HCT116 (cell line): ENCODE results near the gene PLA1A. TPM values are rescaled to one million over a fixed set of nuclear protein-coding genes. Genes with fewer than 3 reads are reported as not detected.

Source experiments
- ATAC-seq: fragments of 200-7000 bp; cut with Tn5 transposase; 2 replicates; pipeline ENCODE4 v1.9.1; 2020; ENCODE audit warnings: mild to moderate bottlenecking, moderate library complexity
- BruUV-seq: library from RNA; stranded (reverse); fragments of 400-500 nt; replicated peaks from 2 replicates; lab custom pipeline; 2021; lab: Mats Ljungman, UMichigan
- CTCF ChIA-PET: fragments of 300-600 bp; sonication (Branson Sonifier 250); formaldehyde crosslinking; loops from one replicate; lab custom pipeline; 2021; ENCODE audit warnings: antibody characterized with exemption; lab: Charles Lee
- POLR2A ChIA-PET: fragments of 300-600, 350-600 bp; sonication (Branson Sonifier 250); formaldehyde crosslinking; loops from one replicate; lab custom pipeline; 2021; ENCODE audit warnings: antibody characterized with exemption; lab: Charles Lee
- RAD21 ChIA-PET, 2 experiments: fragments of 300-600 bp; sonication (Branson Sonifier 250); formaldehyde crosslinking; loops; one replicate each; lab custom pipeline; 2023; ENCODE audit warnings: low total read pairs in 2 of 2; ENCODE audit not compliant: uncharacterized antibody in 2 of 2, unreplicated experiment in 2 of 2, low non-redundant PET in 1 of 2; lab: Charles Lee
- DNase-seq: peaks from one replicate; pipeline ENCODE4 v3.0.0-alpha.2; 2010; ENCODE audit warnings: low read depth, low spot score
- H2AFZ ChIP-seq: fragments of 200-600 bp; shearing (Covaris generic), sonication (generic); 2 replicates; pipeline ENCODE4 v1.6.1; 2017; ENCODE audit warnings: low read depth, mixed run types, mixed read lengths, antibody characterized with exemption, low read length; ENCODE audit not compliant: poor library complexity, severe bottlenecking
- H3K27ac ChIP-seq: 2 replicates; pipeline ENCODE4 v1.5.1; 2012; ENCODE audit warnings: low read depth, low read length
- H3K27me3 ChIP-seq: fragments of 200-600 bp; sonication (generic); 2 replicates; pipeline ENCODE4 v1.6.1; 2016; ENCODE audit warnings: mixed run types, low read length, mixed read lengths; ENCODE audit not compliant: insufficient read depth
- H3K36me3 ChIP-seq, 2 experiments: fragments of 200-500 bp in 1 of 2; fragments of 200-600 bp in 1 of 2; sonication (Bioruptor generic) in 1 of 2; sonication (generic) in 1 of 2; 2 replicates each; pipeline versions ENCODE4 v1.5.1 to v1.6.1; 2014 to 2016; ENCODE audit warnings: low read length in 2 of 2, inconsistent platforms in 1 of 2, mixed read lengths in 1 of 2, mixed run types in 1 of 2; ENCODE audit not compliant: insufficient read depth in 2 of 2, control insufficient read depth in 1 of 2
- H3K4me1 ChIP-seq, 2 experiments: fragments of 200-600 bp in 1 of 2; sonication (generic) in 1 of 2; 2 replicates each; pipeline versions ENCODE4 v1.5.1 to v1.6.1; 2012 to 2017; ENCODE audit warnings: low read length in 2 of 2, inconsistent platforms in 1 of 2, mild to moderate bottlenecking in 1 of 2, mixed read lengths in 1 of 2, mixed run types in 1 of 2, moderate library complexity in 1 of 2; ENCODE audit not compliant: insufficient read depth in 2 of 2, control insufficient read depth in 1 of 2
- H3K4me2 ChIP-seq: fragments of 200-600 bp; sonication (generic); 2 replicates; pipeline ENCODE4 v1.6.1; 2017; ENCODE audit warnings: mixed run types, low read length, mixed read lengths
- H3K4me3 ChIP-seq, 2 experiments: fragments of 200-600 bp in 1 of 2; sonication (generic) in 1 of 2; replicated peaks in 1 of 2; 2 replicates each; pipeline ENCODE4 v1.5.1; 2011 to 2016; ENCODE audit warnings: low read length in 2 of 2, control low read depth in 1 of 2, low read depth in 1 of 2, mild to moderate bottlenecking in 1 of 2, mixed read lengths in 1 of 2, mixed run types in 1 of 2
- H3K79me2 ChIP-seq: fragments of 200-600 bp; sonication (generic); 2 replicates; pipeline ENCODE4 v1.6.1; 2017; ENCODE audit warnings: mild to moderate bottlenecking, mixed run types, low read length, moderate library complexity, mixed read lengths; ENCODE audit not compliant: insufficient read depth
- H3K9ac ChIP-seq: fragments of 200-600 bp; sonication (generic); 2 replicates; pipeline ENCODE4 v1.6.1; 2016; ENCODE audit warnings: low read length, mixed read lengths
- H3K9me2 ChIP-seq: fragments of 200-600 bp; sonication (generic), shearing (Covaris generic); 2 replicates; pipeline ENCODE4 v1.6.1; 2017; ENCODE audit warnings: mixed run types, mild to moderate bottlenecking, moderate library complexity; ENCODE audit not compliant: insufficient read depth
- H3K9me3 ChIP-seq, 2 experiments: fragments of 200-500 bp in 1 of 2; fragments of 200-600 bp in 1 of 2; sonication (Bioruptor generic) in 1 of 2; sonication (generic) in 1 of 2; 2 replicates each; pipeline ENCODE4 v1.6.1; 2014 to 2017; ENCODE audit warnings: low read length in 2 of 2, mixed read lengths in 2 of 2, inconsistent platforms in 1 of 2, low read depth in 1 of 2, mild to moderate bottlenecking in 1 of 2, mixed run types in 1 of 2, moderate library complexity in 1 of 2; ENCODE audit not compliant: control insufficient read depth in 1 of 2, insufficient read depth in 1 of 2
- H4K20me1 ChIP-seq: fragments of 200-600 bp; sonication (generic), shearing (Covaris generic); 2 replicates; pipeline ENCODE4 v1.6.1; 2017; ENCODE audit warnings: mixed run types, mild to moderate bottlenecking, moderate library complexity; ENCODE audit not compliant: insufficient read depth
- CTCF ChIP-seq, 3 experiments: fragments of 200-600 bp in 1 of 3; sonication (generic) in 1 of 3; IDR thresholded peaks in 2 of 3; conservative IDR thresholded peaks in 1 of 3; 2 replicates each; pipeline ENCODE4 v1.5.1; 2012 to 2017; ENCODE audit warnings: low read depth in 2 of 3, low read length in 2 of 3, antibody characterized with exemption in 1 of 3, borderline replicate concordance in 1 of 3, control low read depth in 1 of 3, mild to moderate bottlenecking in 1 of 3, mixed read lengths in 1 of 3, mixed run types in 1 of 3, moderate library complexity in 1 of 3; ENCODE audit not compliant: insufficient read depth in 1 of 3
- EGR1 ChIP-seq: IDR thresholded peaks from 2 replicates; pipeline ENCODE4 v1.6.1; 2012; ENCODE audit warnings: low read depth
- EZH2 ChIP-seq: fragments of 200-600 bp; sonication (generic); IDR thresholded peaks from 2 replicates; pipeline ENCODE4 v1.6.1; 2017; ENCODE audit warnings: antibody characterized with exemption, mixed run types
- FOSL1 ChIP-seq: IDR thresholded peaks from 2 replicates; pipeline ENCODE4 v1.6.1; 2012; ENCODE audit warnings: low read depth
- JUND ChIP-seq: IDR thresholded peaks from 2 replicates; pipeline ENCODE4 v1.6.1; 2012
- RAD21 ChIP-seq: IDR thresholded peaks from 2 replicates; pipeline ENCODE4 v1.6.1; 2012; ENCODE audit warnings: low read depth, mild to moderate bottlenecking
- SRF ChIP-seq: IDR thresholded peaks from 2 replicates; pipeline ENCODE4 v1.6.1; 2012; ENCODE audit warnings: low read depth
- ZFX ChIP-seq: fragments of 450-650 bp; IDR thresholded peaks from 2 replicates; pipeline ENCODE4 v1.6.1; 2017
- ZNF274 ChIP-seq: fragments of 200-500 bp; sonication (Bioruptor generic); IDR thresholded peaks from 2 replicates; pipeline ENCODE4 v1.6.1; 2014; ENCODE audit warnings: mild to moderate bottlenecking, low read depth, low read length, inconsistent platforms
- intact Hi-C: fragments of 100-400 bp; cut with micrococcal nuclease; formaldehyde crosslinking; loops from 2 replicates; pipeline ENCODE4 v1.10.0; 2022
- total RNA-seq: library from RNA; stranded (reverse); gene quantifications from one replicate; pipeline ENCODE4 v1.2.1, GENCODE V29; 2021; ENCODE audit not compliant: unreplicated experiment
- TF ChIP-seq, protein P1 (sequence below): IDR thresholded peaks from 2 replicates; pipeline ENCODE4 v1.6.1; 2012; ENCODE audit warnings: low read depth

The PLA1A gene
- total RNA-seq, 1 experiment from 2014 or later = not detected

- H3K36me3 ChIP-seq = no peaks in the 10 kb centered on the region
- H3K4me3 ChIP-seq = no peak overlapping the region
- peaks cover 6% of the 10 kb centered on the region; the same call in 1 of the 2 replicates for H3K27me3 ChIP-seq
- H3K9me3 ChIP-seq = no peaks in the 10 kb centered on the region
- no peak overlapping the region for H2AFZ ChIP-seq
- no peaks in the 10 kb centered on the region for H4K20me1 ChIP-seq
- BruUV-seq = no TSS peak
- intact Hi-C loops = no loop called here
- CTCF ChIA-PET = no interaction called here
- ATAC-seq (no peak), DNase-seq (no peak)
- TF ChIP-seq RAD21 (no peak), SRF (no peak), ZFX (no peak), ZNF274 (no peak), JUND (no peak), EGR1 (no peak), FOSL1 (no peak), CTCF (IDR thresholded peaks at IDR 0.05 in 2 of 3, conservative IDR thresholded peaks at IDR 0.05 in 1 of 3; ENCODE audit: borderline replicate concordance in 1 of 3, insufficient read depth in 1 of 3, low read depth in 2 of 3, low read length in 2 of 3) (no peak), EZH2 (no peak)
- TF ChIP-seq, protein P1, sequence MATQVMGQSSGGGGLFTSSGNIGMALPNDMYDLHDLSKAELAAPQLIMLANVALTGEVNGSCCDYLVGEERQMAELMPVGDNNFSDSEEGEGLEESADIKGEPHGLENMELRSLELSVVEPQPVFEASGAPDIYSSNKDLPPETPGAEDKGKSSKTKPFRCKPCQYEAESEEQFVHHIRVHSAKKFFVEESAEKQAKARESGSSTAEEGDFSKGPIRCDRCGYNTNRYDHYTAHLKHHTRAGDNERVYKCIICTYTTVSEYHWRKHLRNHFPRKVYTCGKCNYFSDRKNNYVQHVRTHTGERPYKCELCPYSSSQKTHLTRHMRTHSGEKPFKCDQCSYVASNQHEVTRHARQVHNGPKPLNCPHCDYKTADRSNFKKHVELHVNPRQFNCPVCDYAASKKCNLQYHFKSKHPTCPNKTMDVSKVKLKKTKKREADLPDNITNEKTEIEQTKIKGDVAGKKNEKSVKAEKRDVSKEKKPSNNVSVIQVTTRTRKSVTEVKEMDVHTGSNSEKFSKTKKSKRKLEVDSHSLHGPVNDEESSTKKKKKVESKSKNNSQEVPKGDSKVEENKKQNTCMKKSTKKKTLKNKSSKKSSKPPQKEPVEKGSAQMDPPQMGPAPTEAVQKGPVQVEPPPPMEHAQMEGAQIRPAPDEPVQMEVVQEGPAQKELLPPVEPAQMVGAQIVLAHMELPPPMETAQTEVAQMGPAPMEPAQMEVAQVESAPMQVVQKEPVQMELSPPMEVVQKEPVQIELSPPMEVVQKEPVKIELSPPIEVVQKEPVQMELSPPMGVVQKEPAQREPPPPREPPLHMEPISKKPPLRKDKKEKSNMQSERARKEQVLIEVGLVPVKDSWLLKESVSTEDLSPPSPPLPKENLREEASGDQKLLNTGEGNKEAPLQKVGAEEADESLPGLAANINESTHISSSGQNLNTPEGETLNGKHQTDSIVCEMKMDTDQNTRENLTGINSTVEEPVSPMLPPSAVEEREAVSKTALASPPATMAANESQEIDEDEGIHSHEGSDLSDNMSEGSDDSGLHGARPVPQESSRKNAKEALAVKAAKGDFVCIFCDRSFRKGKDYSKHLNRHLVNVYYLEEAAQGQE = no peak
- H3K27ac ChIP-seq = no peak overlapping the region
- 0 out of 4 replicates have a peak, but pooled peaks cover 0 to 4% of the 10 kb centered on the region in 2 experiments for H3K4me1 ChIP-seq
- POLR2A ChIA-PET = no interaction called here
- RAD21 ChIA-PET = no interaction called here
- no peaks in the 10 kb centered on the region for H3K79me2 ChIP-seq
- H3K4me2 ChIP-seq = no peak overlapping the region
- H3K9me2 ChIP-seq = no peaks in the 10 kb centered on the region
- no peak overlapping the region for H3K9ac ChIP-seq
Observed at GRCh38 chr3:119604878-119605277, 7.2 kb downstream of the PLA1A start.
